ENCODE data around the gene DNASE1L1. TPM values are rescaled to one million over a fixed set of nuclear protein-coding genes. Genes with fewer than 3 reads are reported as not detected.

Gene DNASE1L1
- total and polyA plus RNA-seq, 7 donors, result 42.2 to 149 (median 75.1) TPM

GRCh38 chrX:154362085-154362742 lies 46.8 kb downstream of the DNASE1L1 start:
- no peak overlapping the region for H3K4me3 ChIP-seq
- H3K36me3 ChIP-seq (ENCODE audit: insufficient read depth in 1 of 2, low read depth in 1 of 2), result peaks cover 0 to 56% of the 10 kb centered on the region in 2 donors
- WGBS, 3 donors, result 87 to 92% (median 90%) methylated on average over 20 to 30 of the region's 30 CpGs
- H3K9me3 ChIP-seq, result no peaks in the 10 kb centered on the region
- H3K27ac ChIP-seq, result no peak overlapping the region
- H3K27me3 ChIP-seq (ENCODE audit: insufficient read depth in 3 of 3, low read length in 2 of 3), result no peaks in the 10 kb centered on the region
- TF ChIP-seq, protein P1, sequence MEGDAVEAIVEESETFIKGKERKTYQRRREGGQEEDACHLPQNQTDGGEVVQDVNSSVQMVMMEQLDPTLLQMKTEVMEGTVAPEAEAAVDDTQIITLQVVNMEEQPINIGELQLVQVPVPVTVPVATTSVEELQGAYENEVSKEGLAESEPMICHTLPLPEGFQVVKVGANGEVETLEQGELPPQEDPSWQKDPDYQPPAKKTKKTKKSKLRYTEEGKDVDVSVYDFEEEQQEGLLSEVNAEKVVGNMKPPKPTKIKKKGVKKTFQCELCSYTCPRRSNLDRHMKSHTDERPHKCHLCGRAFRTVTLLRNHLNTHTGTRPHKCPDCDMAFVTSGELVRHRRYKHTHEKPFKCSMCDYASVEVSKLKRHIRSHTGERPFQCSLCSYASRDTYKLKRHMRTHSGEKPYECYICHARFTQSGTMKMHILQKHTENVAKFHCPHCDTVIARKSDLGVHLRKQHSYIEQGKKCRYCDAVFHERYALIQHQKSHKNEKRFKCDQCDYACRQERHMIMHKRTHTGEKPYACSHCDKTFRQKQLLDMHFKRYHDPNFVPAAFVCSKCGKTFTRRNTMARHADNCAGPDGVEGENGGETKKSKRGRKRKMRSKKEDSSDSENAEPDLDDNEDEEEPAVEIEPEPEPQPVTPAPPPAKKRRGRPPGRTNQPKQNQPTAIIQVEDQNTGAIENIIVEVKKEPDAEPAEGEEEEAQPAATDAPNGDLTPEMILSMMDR (IDR thresholded peaks at IDR 0.05), result no peak
- ATAC-seq, result no peak
- peaks cover 3% of the 10 kb centered on the region for H3K4me1 ChIP-seq
- intact Hi-C loops (cut with DNase I), result no loop called here
- no peak for DNase-seq

DNA sequence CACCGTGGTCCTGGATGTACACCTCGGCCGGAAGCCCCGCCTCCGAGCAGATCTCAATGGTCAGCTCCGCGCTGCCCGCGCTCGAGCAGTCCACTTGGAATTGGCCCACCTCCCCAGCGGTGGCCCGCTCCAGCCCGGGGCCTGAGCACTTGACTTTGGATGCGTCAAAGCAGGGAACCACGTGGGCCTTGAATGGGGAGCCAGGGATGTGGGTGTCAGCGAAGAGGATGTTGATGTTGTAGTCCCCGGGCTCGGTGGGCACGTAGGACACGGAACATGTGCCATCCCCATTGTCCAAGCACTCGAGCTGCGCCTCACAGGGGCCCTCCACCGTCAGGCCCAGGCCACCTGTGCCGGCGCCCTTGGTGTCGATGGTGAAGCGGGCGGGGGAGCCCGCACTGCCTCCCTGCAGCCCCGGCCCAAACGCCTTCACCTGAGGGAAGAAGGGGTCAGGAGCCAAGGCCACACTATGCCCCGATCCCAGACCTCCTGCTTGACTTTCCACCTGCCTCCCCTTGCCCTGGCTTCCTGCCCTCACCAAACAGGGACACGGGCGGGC lies 48.8 kb downstream of the DNASE1L1 start:
- intact Hi-C loops (cut with DNase I), result no loop called here

DNA sequence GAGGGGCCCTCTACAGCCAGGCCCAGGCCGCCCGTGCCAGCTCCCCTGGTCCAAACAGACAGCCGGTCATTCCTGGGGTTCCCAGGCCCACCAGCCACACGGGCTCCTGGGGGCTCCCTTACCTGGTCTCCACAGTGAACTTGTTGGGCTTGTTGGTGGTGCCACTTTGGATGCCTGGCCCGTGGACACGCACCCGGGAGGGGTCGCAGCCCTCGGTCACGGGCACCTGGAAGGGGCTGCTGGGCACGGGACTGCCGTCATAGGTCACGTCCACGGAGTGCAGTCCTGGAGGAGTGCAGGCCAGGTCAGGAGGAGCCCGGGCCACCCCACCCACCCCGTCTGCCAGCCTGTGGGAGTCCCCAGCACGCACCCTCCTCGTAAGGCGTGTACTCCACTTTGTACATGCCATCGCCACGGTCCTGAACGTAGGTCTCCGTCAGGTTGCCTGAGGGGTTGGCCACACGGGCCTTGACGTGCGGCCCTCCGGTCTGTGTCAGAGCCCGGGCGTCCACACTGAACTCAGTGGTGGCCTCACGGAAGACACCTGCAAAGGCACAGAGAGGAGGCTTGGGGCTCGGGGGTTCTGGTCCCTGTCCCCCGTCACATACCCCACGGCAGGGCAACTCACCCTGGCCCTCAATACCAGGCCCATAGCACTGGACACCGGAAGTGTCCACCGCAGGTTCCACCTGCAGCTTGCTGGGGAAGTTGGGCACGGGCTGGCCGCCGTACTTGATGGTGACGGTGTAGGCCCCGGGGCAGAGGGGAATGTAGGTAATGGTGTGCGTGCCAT lies 49.5 kb downstream of the DNASE1L1 start:
- H3K27ac ChIP-seq, result no peak overlapping the region
- H3K36me3 ChIP-seq (ENCODE audit: insufficient read depth in 1 of 2, low read depth in 1 of 2), result peaks cover 0 to 57% of the 10 kb centered on the region in 2 donors
- no peaks in the 10 kb centered on the region for H3K4me1 ChIP-seq
- H3K27me3 ChIP-seq (ENCODE audit: insufficient read depth in 3 of 3, low read length in 2 of 3), result no peaks in the 10 kb centered on the region
- TF ChIP-seq, protein P1 (IDR thresholded peaks at IDR 0.05), result no peak
- no peaks in the 10 kb centered on the region for H3K9me3 ChIP-seq
- intact Hi-C loops (cut with DNase I), result no loop called here
- whole genome bisulfite sequencing, 3 donors, result 89 to 93% (median 91%) methylated on average over 35 to 41 of the region's 41 CpGs
- no peak overlapping the region for H3K4me3 ChIP-seq
- DNase-seq (no peak), ATAC-seq (no peak)

More for the DNA sequence above, 48.8 kb downstream of the DNASE1L1 start:
- WGBS, 3 donors, result 87 to 94% (median 92%) methylated on average over 21 to 34 of the region's 34 CpGs
- TF ChIP-seq, protein P1 (IDR thresholded peaks at IDR 0.05), result no peak
- H3K9me3 ChIP-seq, result no peaks in the 10 kb centered on the region
- ATAC-seq (no peak), DNase-seq (no peak)
- H3K27me3 ChIP-seq (ENCODE audit: insufficient read depth in 3 of 3, low read length in 2 of 3), result no peaks in the 10 kb centered on the region
- H3K4me1 ChIP-seq, result no peaks in the 10 kb centered on the region
- no peak overlapping the region for H3K4me3 ChIP-seq
- peaks cover 0 to 59% of the 10 kb centered on the region in 2 donors for H3K36me3 ChIP-seq (ENCODE audit: insufficient read depth in 1 of 2, low read depth in 1 of 2)
- H3K27ac ChIP-seq, result no peak overlapping the region

DNA sequence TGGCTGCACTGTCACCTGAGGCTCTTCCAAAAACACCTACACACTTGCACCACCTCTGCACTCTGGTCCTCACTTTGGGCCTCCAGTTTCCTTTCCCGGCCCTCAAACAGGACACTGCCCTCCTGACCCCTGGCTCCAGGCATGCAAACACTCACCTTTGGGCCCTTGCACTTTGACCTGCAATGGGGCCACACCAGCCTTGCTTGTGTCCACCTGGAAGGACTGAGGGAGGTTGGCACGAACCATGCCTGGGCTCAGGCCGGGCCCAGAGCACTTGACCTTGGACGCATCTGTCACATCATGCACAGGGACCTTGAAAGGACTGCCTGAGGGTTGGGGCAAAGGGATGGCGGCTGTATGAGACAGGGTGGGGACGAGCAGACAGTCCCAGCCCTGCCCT lies 50.2 kb downstream of the DNASE1L1 start:
- Histone ChIP-seq H3K36me3 (ENCODE audit: insufficient read depth in 1 of 2, low read depth in 1 of 2) (peaks cover 0 to 62% of the 10 kb centered on the region in 2 donors), H3K27me3 (ENCODE audit: insufficient read depth in 3 of 3, low read length in 2 of 3) (no peaks in the 10 kb centered on the region), H3K4me1 (no peaks in the 10 kb centered on the region), H3K27ac (no peak overlapping the region), H3K9me3 (no peaks in the 10 kb centered on the region), H3K4me3 (no peak overlapping the region)
- ATAC-seq (no peak), DNase-seq (no peak)
- 88 to 94% (median 89%) methylated on average over 6 of the region's 6 CpGs for WGBS, 3 donors
- TF ChIP-seq, protein P1 (IDR thresholded peaks at IDR 0.05), result no peak
- intact Hi-C loops (cut with DNase I), result no loop called here

All from psoas muscle (tissue), 8 donors.